Measurements from ENCODE around the gene AOPEP. TPM values are rescaled to one million over a fixed set of nuclear protein-coding genes. Genes with fewer than 3 reads are reported as not detected.

Gene AOPEP
- total and polyA plus RNA-seq, 10 donors: 14.8 to 86.1 (median 51.3) TPM

- DNase-seq: no peak
- no peak for TF ChIP-seq POLR2A (IDR thresholded peaks at IDR 0.05)
- TF ChIP-seq CTCF (IDR thresholded peaks at IDR 0.05 in 8 of 11, conservative IDR thresholded peaks at IDR 0.05 in 3 of 11): no peak
- no peak for TF ChIP-seq POLR2AphosphoS5 (IDR thresholded peaks at IDR 0.05)
- peak overlapping the region in 1 of 8 donors; percentile 7 for H3K27ac ChIP-seq
- no peaks in the 10 kb centered on the region for H3K27me3 ChIP-seq (replicated peaks in 1 of 7)
- peaks cover 0 to 38% (median 7%) of the 10 kb centered on the region in 6 donors for H3K36me3 ChIP-seq
- peaks cover 0 to 34% (median 18%) of the 10 kb centered on the region in 6 donors for H3K4me1 ChIP-seq
- intact Hi-C loops (cut with DNase I; ENCODE audit: low total_unique reads): no loop called here
- WGBS, 5 donors: 70 to 85% (median 77%) methylated on average over 2 of the region's 2 CpGs
- no peaks in the 10 kb centered on the region for H3K9me3 ChIP-seq
- H3K4me3 ChIP-seq: no peak overlapping the region
Observed at GRCh38 chr9:95014917-95015316, 288.4 kb downstream of the AOPEP start.

GRCh38 chr9:95015569-95015968, 289.1 kb downstream of the AOPEP start:
- Histone ChIP-seq H3K27ac (no peak overlapping the region), H3K9me3 (no peaks in the 10 kb centered on the region), H3K4me3 (no peak overlapping the region), H3K4me1 (peaks cover 0 to 37% (median 18%) of the 10 kb centered on the region in 6 donors), H3K36me3 (peaks cover 0 to 45% (median 7%) of the 10 kb centered on the region in 6 donors), H3K27me3 (replicated peaks in 1 of 7) (no peaks in the 10 kb centered on the region)
- no peak for TF ChIP-seq POLR2A (IDR thresholded peaks at IDR 0.05)
- TF ChIP-seq CTCF (IDR thresholded peaks at IDR 0.05 in 8 of 11, conservative IDR thresholded peaks at IDR 0.05 in 3 of 11): no peak
- no peak for TF ChIP-seq POLR2AphosphoS5 (IDR thresholded peaks at IDR 0.05)
- no peak for DNase-seq
- 94 to 99% (median 96%) methylated on average over 4 of the region's 4 CpGs for WGBS, 5 donors
- intact Hi-C loops (cut with DNase I; ENCODE audit: low total_unique reads): no loop called here

- TF ChIP-seq CTCF (IDR thresholded peaks at IDR 0.05 in 8 of 11, conservative IDR thresholded peaks at IDR 0.05 in 3 of 11) (no peak), POLR2A (IDR thresholded peaks at IDR 0.05) (no peak), POLR2AphosphoS5 (IDR thresholded peaks at IDR 0.05) (no peak)
- no peaks in the 10 kb centered on the region for H3K27me3 ChIP-seq (replicated peaks in 1 of 7)
- intact Hi-C loops (cut with DNase I; ENCODE audit: low total_unique reads): no loop called here
- H3K9me3 ChIP-seq: no peaks in the 10 kb centered on the region
- peak overlapping the region in 2 of 8 donors; percentile 3 to 53 for H3K27ac ChIP-seq
- no peak for DNase-seq
- no peak overlapping the region for H3K4me3 ChIP-seq
- WGBS, 5 donors: 75 to 95% (median 92%) methylated on average over 1 of the region's 1 CpG
- peaks cover 0 to 49% (median 7%) of the 10 kb centered on the region in 6 donors for H3K36me3 ChIP-seq
- H3K4me1 ChIP-seq: peaks cover 0 to 33% (median 13%) of the 10 kb centered on the region in 6 donors
Observed at GRCh38 chr9:95017062-95017461, 290.6 kb downstream of the AOPEP start.

GRCh38 chr9:95017661-95018060, 291.2 kb downstream of the AOPEP start:
- H3K27ac ChIP-seq: peak overlapping the region in 3 of 8 donors; percentile 36 to 65 (median 53)
- TF ChIP-seq CTCF (IDR thresholded peaks at IDR 0.05 in 8 of 11, conservative IDR thresholded peaks at IDR 0.05 in 3 of 11) (no peak), POLR2A (IDR thresholded peaks at IDR 0.05) (no peak), POLR2AphosphoS5 (IDR thresholded peaks at IDR 0.05) (no peak)

More at GRCh38 chr9:95017661-95018060, 291.2 kb downstream of the AOPEP start:
- WGBS, 5 donors: 89 to 97% (median 95%) methylated on average over 2 of the region's 2 CpGs
- H3K4me1 ChIP-seq: peaks cover 0 to 34% (median 15%) of the 10 kb centered on the region in 6 donors
- no peak overlapping the region for H3K4me3 ChIP-seq
- intact Hi-C loops (cut with DNase I; ENCODE audit: low total_unique reads): no loop called here
- no peaks in the 10 kb centered on the region for H3K27me3 ChIP-seq (replicated peaks in 1 of 7)
- no peak for DNase-seq
- peaks cover 0 to 49% (median 7%) of the 10 kb centered on the region in 6 donors for H3K36me3 ChIP-seq
- no peaks in the 10 kb centered on the region for H3K9me3 ChIP-seq

All from spleen (tissue), 11 donors.